ENCODE measurements around the gene TBC1D28. TPM values are rescaled to one million over a fixed set of nuclear protein-coding genes. Genes with fewer than 3 reads are reported as not detected.
"Not testable (repeated sequence)": the region's sequence is repeated elsewhere in the genome, so short reads cannot be mapped to it uniquely, and the experiment has no call there.

Gene TBC1D28
- total and polyA plus RNA-seq, 2 experiments from 2014 or later, result not detected

DNA sequence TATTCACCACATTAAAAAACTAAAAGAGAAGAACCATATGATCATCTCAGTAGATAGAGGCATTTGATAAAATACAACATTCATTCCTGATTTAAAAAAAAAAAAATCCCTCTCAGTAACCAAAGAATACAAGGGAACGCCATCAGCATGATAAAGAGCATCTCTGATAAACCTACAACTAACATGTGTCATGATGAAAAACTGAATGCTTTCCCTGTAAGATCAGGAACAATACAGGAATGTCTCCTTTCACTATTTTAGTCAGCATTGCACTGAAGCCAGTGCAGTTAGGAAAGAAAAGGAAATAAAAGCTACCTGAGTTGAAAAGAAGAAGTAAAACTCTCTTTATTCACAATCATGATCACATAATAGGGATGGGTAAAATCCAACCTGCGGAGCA lies 51.1 kb downstream of the TBC1D28 start:
- H3K9me3 ChIP-seq (ENCODE audit: low read depth); H3K36me3 ChIP-seq (ENCODE audit: low read depth); H3K9ac ChIP-seq; H3K4me2 ChIP-seq (ENCODE audit: unreplicated experiment); H4K20me1 ChIP-seq (ENCODE audit: insufficient read depth); H3K4me3 ChIP-seq; H3F3A ChIP-seq (ENCODE audit: insufficient read depth); H3K27me3 ChIP-seq (replicated peaks; ENCODE audit: insufficient read depth); H3K9me2 ChIP-seq (ENCODE audit: insufficient read depth); in situ Hi-C loops (cut with MboI); H3K79me2 ChIP-seq (ENCODE audit: insufficient read depth); H3K4me1 ChIP-seq (ENCODE audit: insufficient read depth); H2AFZ ChIP-seq; DNase-seq; H3K27ac ChIP-seq: not testable (repeated sequence)
- 58% methylated on average over 2 of the region's 2 CpGs for WGBS, 2 experiments (ENCODE audit: low coverage in 1 of 2, low lambda C conversion rate in 2 of 2, missing lambda C conversion rate in 2 of 2)

Small RNA genes lying within 50 kb of the gene (small RNA-seq; reads per million reads assigned to genes)
- not detected for gene AC026271.2 (ENCODE audit: low read depth, low replicate concordance)

Other genes with a start within 250 kb of the TBC1D28 start
- gene LGALS9C, start 167.6 kb downstream of the TBC1D28 start, total RNA-seq (2014; rRNA removed; shearing (Covaris generic)), result not detected in 2 replicates
- gene LGALS9C, start 167.6 kb downstream of the TBC1D28 start, polyA plus RNA-seq (2016; fragmentation: Nextera tagmentation; extraction: Ambion mirVana), result not detected in 2 replicates
- gene FOXO3B, start 37.9 kb upstream of the TBC1D28 start, total RNA-seq (2014; rRNA removed; shearing (Covaris generic)), result 5.8 and 11.5 TPM in 2 replicates
- gene FOXO3B, start 37.9 kb upstream of the TBC1D28 start, polyA plus RNA-seq (2016; fragmentation: Nextera tagmentation; extraction: Ambion mirVana), result 1.2 and 1.8 TPM in 2 replicates
- gene FBXW10, start 99.7 kb upstream of the TBC1D28 start, total RNA-seq (2014; rRNA removed; shearing (Covaris generic)), result 0.11 and 0.25 TPM in 2 replicates
- gene FBXW10, start 99.7 kb upstream of the TBC1D28 start, polyA plus RNA-seq (2016; fragmentation: Nextera tagmentation; extraction: Ambion mirVana), result not detected in 2 replicates
- gene TVP23B, start 136.8 kb upstream of the TBC1D28 start, total RNA-seq (2014; rRNA removed; shearing (Covaris generic)), result 55.0 and 80.7 TPM in 2 replicates
- 81.9 and 82.0 TPM in 2 replicates for gene TVP23B, start 136.8 kb upstream of the TBC1D28 start, polyA plus RNA-seq (2016; fragmentation: Nextera tagmentation; extraction: Ambion mirVana)
- 23.5 and 25.0 TPM in 2 replicates for gene PRPSAP2, start 213.7 kb upstream of the TBC1D28 start, total RNA-seq (2014; rRNA removed; shearing (Covaris generic))
- 19.4 and 20.6 TPM in 2 replicates for gene PRPSAP2, start 213.7 kb upstream of the TBC1D28 start, polyA plus RNA-seq (2016; fragmentation: Nextera tagmentation; extraction: Ambion mirVana)